Tibial nerve (tissue), 3 donors: ENCODE measurements around the gene LIPC.

ENCODE experiments used
- CTCF ChIP-seq, 5 experiments: fragments of 200-600 bp in 3 of 5; fragments of 450-650 bp in 2 of 5; sonication (generic) in 3 of 5; IDR thresholded peaks; one replicate each; pipeline ENCODE4 v1.5.1; 2016 to 2019; ENCODE audit warnings: antibody characterized with exemption in 5 of 5, mild to moderate bottlenecking in 3 of 5, moderate library complexity in 2 of 5
- POLR2A ChIP-seq, 2 donors: fragments of 450-650 bp; IDR thresholded peaks; one replicate each; pipeline ENCODE4 v1.6.1; 2017; ENCODE audit warnings: antibody characterized with exemption in 2 of 2, mild to moderate bottlenecking in 2 of 2, moderate library complexity in 2 of 2

GRCh38 chr15:58583171-58583908 lies 151.5 kb downstream of the LIPC start:
- TF ChIP-seq POLR2A (IDR thresholded peaks at IDR 0.05), result no peak
- TF ChIP-seq CTCF (IDR thresholded peaks at IDR 0.05), result no peak
